ENCODE measurements around the gene ZNF414. TPM values are rescaled to one million over a fixed set of nuclear protein-coding genes. Genes with fewer than 3 reads are reported as not detected.

The ZNF414 gene
- total and polyA plus RNA-seq, 9 of the 15 experiments (the other 6 are each of a cell fraction or from before 2014, with no cell fraction given): 0.03 to 27.2 (median 2.2) TPM; not detected in 2

- CTCF ChIA-PET (ENCODE audit: low intra/inter-chr PET ratio): no interaction called here
- Histone ChIP-seq H3K79me2 (ENCODE audit: control insufficient read depth, insufficient read depth, low read length) (no peaks in the 10 kb centered on the region), H3K27ac (ENCODE audit: extremely low read depth, low read depth, low read length) (peak overlapping the region; percentile 74; the same call in 2 of the 3 replicates), H4K20me1 (replicated peaks; ENCODE audit: control insufficient read depth, insufficient read depth, low read length) (no peaks in the 10 kb centered on the region), H3K4me2 (ENCODE audit: insufficient read depth, low read length) (peak overlapping the region; percentile 84), H3K4me3 (peak overlapping the region; percentile 78), H3K9me3 (replicated peaks; ENCODE audit: control insufficient read depth, insufficient read depth, low read depth, low read length) (no peaks in the 10 kb centered on the region), H3K4me1 (replicated peaks in 1 of 2; ENCODE audit: control insufficient read depth in 2 of 2, insufficient read depth in 2 of 2, low read length in 2 of 2) (peaks cover 0 to 27% of the 10 kb centered on the region in 2 experiments; a peak in 3 of 5 replicates), H3K9me1 (ENCODE audit: control insufficient read depth, insufficient read depth, low read length) (no peaks in the 10 kb centered on the region), H3K36me3 (ENCODE audit: control insufficient read depth, insufficient read depth, low read length) (no peaks in the 10 kb centered on the region), H3K27me3 (ENCODE audit: control insufficient read depth in 2 of 2, insufficient read depth in 2 of 2, low read length in 2 of 2) (peaks cover 0 to 13% of the 10 kb centered on the region in 2 experiments; a peak in 2 of 5 replicates), H3K9ac (ENCODE audit: insufficient read depth in 1 of 2, low read depth in 2 of 2, low read length in 2 of 2) (peak overlapping the region; percentile 68 to 83), H2AFZ (ENCODE audit: low read depth, low read length) (peak overlapping the region; percentile 94)
- intact Hi-C loops (cut with micrococcal nuclease): loop anchor here (5.0 kb wide), 1 partner anchor 56 kb away; no protein-coding TSS in a partner anchor
- ATAC-seq (peak; percentile 82), FAIRE-seq (peak; percentile 83), DNase-seq (ENCODE audit: extremely low read depth in 1 of 4, low spot score in 3 of 4) (peak; percentile 84 to 92 (median 86))
- WGBS (ENCODE audit: insufficient coverage, low coverage, missing lambda C conversion rate): 24% methylated on average over 25 of the region's 57 CpGs
- BruUV-seq (replicated peaks): no TSS peak
- POLR2A ChIA-PET: interaction anchor here (0.6 to 1.8 kb wide), 6 partner anchors 10 to 64 kb away, joined by 3 to 11 read pairs (median 3); partner anchors contain the start of genes MYO1F and ZNF414
- in situ Hi-C loops (cut with MboI): no loop called here
- TF ChIP-seq RERE (CRISPR knock-in tag; IDR thresholded peaks at IDR 0.05; ENCODE audit: borderline replicate concordance) (no peak), PTBP1 (IDR thresholded peaks at IDR 0.05; ENCODE audit: low read depth, low read length) (no peak), ZNF436 (CRISPR knock-in tag; IDR thresholded peaks at IDR 0.05) (no peak), CEBPB (tag; IDR thresholded peaks at IDR 0.05) (peak; percentile 2; the same call in 1 of the 2 replicates), ZNF408 (CRISPR knock-in tag; IDR thresholded peaks at IDR 0.05; ENCODE audit: low read depth) (no peak), VEZF1 (CRISPR knock-in tag; IDR thresholded peaks at IDR 0.05) (peak; percentile 52; the same call in 1 of the 2 replicates), CHD1 (IDR thresholded peaks at IDR 0.05; ENCODE audit: low read length) (peak; percentile 15), EGR1 (conservative IDR thresholded peaks at IDR 0.05) (peak; percentile 95), E2F6 (IDR thresholded peaks at IDR 0.05; ENCODE audit: borderline replicate concordance in 1 of 2, extremely low read depth in 1 of 2, insufficient read depth in 1 of 2, insufficient read length in 1 of 2, low read depth in 1 of 2, low read length in 1 of 2, poor library complexity in 1 of 2, severe bottlenecking in 1 of 2) (peak; percentile 34 to 40), KAT8 (IDR thresholded peaks at IDR 0.05; ENCODE audit: low read depth) (no peak), NEUROD1 (IDR thresholded peaks at IDR 0.05; ENCODE audit: borderline replicate concordance, low read depth, low read length, partially characterized antibody) (peak; percentile 32), SUPT5H (IDR thresholded peaks at IDR 0.05) (0 out of 2 replicates have a peak, but pooled peaks have one; percentile 53)
Observed at GRCh38 chr19:8526345-8527091, 12.6 kb upstream of the ZNF414 start.

Data from K562 (cell line).